OCI-LY7 (cell line): ENCODE results near the gene PHF20.

Experiments
- EZH2phosphoT487 ChIP-seq: fragments of 200-600 bp; sonication (generic); IDR thresholded peaks from 2 replicates; pipeline ENCODE4 v1.6.1; 2018; ENCODE audit warnings: low read depth, borderline replicate concordance, mild to moderate bottlenecking, mixed run types, antibody characterized with exemption, low read length, moderate library complexity, mixed read lengths
- TF ChIP-seq, protein P1 (sequence below): fragments of 200-600 bp; sonication (generic); conservative IDR thresholded peaks from 2 replicates; pipeline ENCODE4 v1.5.1; 2014; ENCODE audit warnings: mild to moderate bottlenecking, antibody characterized with exemption, low read length, moderate library complexity, mixed read lengths

DNA sequence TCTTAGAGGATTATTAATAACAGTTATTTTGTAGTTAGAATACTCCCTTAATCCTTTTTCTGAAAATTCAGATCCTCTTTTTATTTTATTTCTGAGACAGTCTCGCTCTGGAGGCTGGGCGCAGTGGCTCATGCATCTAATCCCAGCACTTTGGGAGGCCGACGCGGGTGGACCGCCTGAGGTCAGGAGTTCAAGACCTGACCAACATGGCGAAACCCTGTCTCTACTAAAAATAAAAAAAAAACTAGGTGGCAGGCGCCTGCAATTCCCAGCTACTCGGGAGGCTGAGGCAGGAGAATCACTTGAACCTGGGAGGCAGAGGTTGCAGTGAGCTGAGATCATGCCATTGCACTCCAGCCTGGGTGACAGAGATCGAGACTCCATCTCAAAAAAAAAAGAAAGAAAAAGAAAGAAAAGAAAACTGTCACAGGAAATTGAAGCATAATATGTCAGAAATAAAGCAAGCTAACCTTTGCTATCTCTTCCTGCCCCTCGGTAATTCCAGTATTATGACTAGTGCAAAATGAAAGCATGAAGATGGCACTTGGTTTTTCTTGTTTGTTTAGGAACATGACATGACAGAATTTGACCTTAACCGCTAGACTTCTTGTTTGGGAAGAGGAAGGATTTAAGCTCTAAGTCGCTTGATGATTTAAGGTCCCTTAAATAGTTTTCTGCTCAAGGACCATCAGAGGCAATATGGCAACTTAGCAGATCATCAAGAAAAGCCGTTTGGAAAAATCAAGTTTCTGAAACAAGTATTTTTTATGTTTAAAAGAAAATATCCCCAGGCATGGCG lies 27.9 kb upstream of the PHF20 start:
- TF ChIP-seq, protein P1, sequence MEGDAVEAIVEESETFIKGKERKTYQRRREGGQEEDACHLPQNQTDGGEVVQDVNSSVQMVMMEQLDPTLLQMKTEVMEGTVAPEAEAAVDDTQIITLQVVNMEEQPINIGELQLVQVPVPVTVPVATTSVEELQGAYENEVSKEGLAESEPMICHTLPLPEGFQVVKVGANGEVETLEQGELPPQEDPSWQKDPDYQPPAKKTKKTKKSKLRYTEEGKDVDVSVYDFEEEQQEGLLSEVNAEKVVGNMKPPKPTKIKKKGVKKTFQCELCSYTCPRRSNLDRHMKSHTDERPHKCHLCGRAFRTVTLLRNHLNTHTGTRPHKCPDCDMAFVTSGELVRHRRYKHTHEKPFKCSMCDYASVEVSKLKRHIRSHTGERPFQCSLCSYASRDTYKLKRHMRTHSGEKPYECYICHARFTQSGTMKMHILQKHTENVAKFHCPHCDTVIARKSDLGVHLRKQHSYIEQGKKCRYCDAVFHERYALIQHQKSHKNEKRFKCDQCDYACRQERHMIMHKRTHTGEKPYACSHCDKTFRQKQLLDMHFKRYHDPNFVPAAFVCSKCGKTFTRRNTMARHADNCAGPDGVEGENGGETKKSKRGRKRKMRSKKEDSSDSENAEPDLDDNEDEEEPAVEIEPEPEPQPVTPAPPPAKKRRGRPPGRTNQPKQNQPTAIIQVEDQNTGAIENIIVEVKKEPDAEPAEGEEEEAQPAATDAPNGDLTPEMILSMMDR: no peak
- no peak for TF ChIP-seq EZH2phosphoT487
